Testis (tissue), 2 donors: Measurements from ENCODE around the gene CRYGN.

ENCODE experiments used
- POLR2A ChIP-seq: fragments of 450-650 bp; IDR thresholded peaks from one replicate; pipeline ENCODE4 v1.6.1; 2017; ENCODE audit warnings: antibody characterized with exemption, mild to moderate bottlenecking, moderate library complexity
- TF ChIP-seq, protein P1 (sequence below), 3 experiments: fragments of 450-650 bp in 2 of 3; fragments of 200-600 bp in 1 of 3; sonication (generic) in 1 of 3; IDR thresholded peaks; one replicate each; pipeline ENCODE4 v1.5.1; 2016 to 2019; ENCODE audit warnings: antibody characterized with exemption in 3 of 3, mild to moderate bottlenecking in 2 of 3, moderate library complexity in 1 of 3

- TF ChIP-seq, protein P1, sequence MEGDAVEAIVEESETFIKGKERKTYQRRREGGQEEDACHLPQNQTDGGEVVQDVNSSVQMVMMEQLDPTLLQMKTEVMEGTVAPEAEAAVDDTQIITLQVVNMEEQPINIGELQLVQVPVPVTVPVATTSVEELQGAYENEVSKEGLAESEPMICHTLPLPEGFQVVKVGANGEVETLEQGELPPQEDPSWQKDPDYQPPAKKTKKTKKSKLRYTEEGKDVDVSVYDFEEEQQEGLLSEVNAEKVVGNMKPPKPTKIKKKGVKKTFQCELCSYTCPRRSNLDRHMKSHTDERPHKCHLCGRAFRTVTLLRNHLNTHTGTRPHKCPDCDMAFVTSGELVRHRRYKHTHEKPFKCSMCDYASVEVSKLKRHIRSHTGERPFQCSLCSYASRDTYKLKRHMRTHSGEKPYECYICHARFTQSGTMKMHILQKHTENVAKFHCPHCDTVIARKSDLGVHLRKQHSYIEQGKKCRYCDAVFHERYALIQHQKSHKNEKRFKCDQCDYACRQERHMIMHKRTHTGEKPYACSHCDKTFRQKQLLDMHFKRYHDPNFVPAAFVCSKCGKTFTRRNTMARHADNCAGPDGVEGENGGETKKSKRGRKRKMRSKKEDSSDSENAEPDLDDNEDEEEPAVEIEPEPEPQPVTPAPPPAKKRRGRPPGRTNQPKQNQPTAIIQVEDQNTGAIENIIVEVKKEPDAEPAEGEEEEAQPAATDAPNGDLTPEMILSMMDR (IDR thresholded peaks at IDR 0.05), result no peak
- no peak for TF ChIP-seq POLR2A
These were observed 24.4 kb downstream of the CRYGN start for GRCh38 chr7:151415375-151416105.
